B cell (primary cell): ENCODE results near the gene ORAI2. TPM values are rescaled to one million over a fixed set of nuclear protein-coding genes. Genes with fewer than 3 reads are reported as not detected.
"Not testable (repeated sequence)": the region's sequence is repeated elsewhere in the genome, so short reads cannot be mapped to it uniquely, and the experiment has no call there.

Experiments used
- ATAC-seq: fragments of 200-7000 bp; cut with Tn5 transposase; one replicate; pipeline ENCODE4 v1.10.0; 2021; ENCODE audit warnings: low read depth, mild to moderate bottlenecking, moderate number of reproducible peaks, moderate library complexity
- CTCF ChIA-PET: fragments of 350-600 bp; sonication (Branson Sonifier 250); formaldehyde crosslinking; loops from one replicate; lab custom pipeline; 2021; ENCODE audit warnings: antibody characterized with exemption, inconsistent platforms; lab: Charles Lee
- POLR2A ChIA-PET: fragments of 350-600 bp; sonication (Branson Sonifier 250); formaldehyde crosslinking; loops from one replicate; lab custom pipeline; 2021; ENCODE audit warnings: antibody characterized with exemption; lab: Charles Lee
- DNase-seq: peaks from one replicate; pipeline ENCODE4 v3.0.0; 2013
- H2AFZ ChIP-seq: 2 replicates; pipeline ENCODE4 v1.6.1; 2012; ENCODE audit warnings: mild to moderate bottlenecking, low read depth, low read length; ENCODE audit not compliant: insufficient read depth, poor library complexity, severe bottlenecking
- H3K27ac ChIP-seq, 2 donors: 1 replicate in 1 of 2; 2 replicates in 1 of 2; pipeline ENCODE4 v1.5.1; 2012 to 2013; ENCODE audit warnings: low read length in 2 of 2, mild to moderate bottlenecking in 2 of 2, moderate library complexity in 1 of 2
- H3K27me3 ChIP-seq, 4 experiments: fragments of 200-600 bp in 1 of 4; sonication (generic) in 1 of 4; replicated peaks in 1 of 4; 1 replicate in 2 of 4; 2 replicates in 2 of 4; pipeline versions ENCODE4 v1.6.1 to v1.7.0; 2013 to 2016; ENCODE audit warnings: low read length in 3 of 4, mild to moderate bottlenecking in 2 of 4, mixed read lengths in 1 of 4, moderate library complexity in 1 of 4; ENCODE audit not compliant: insufficient read depth in 4 of 4, control insufficient read depth in 3 of 4; ENCODE audit errors: control extremely low read depth in 1 of 4
- H3K36me3 ChIP-seq, 2 experiments: replicated peaks in 1 of 2; 1 replicate in 1 of 2; 2 replicates in 1 of 2; pipeline versions ENCODE4 v1.6.1 to v1.7.1; 2013; ENCODE audit warnings: low read length in 1 of 2; ENCODE audit not compliant: insufficient read depth in 2 of 2, control insufficient read depth in 1 of 2; ENCODE audit errors: control extremely low read depth in 1 of 2, extremely low read depth in 1 of 2
- H3K4me1 ChIP-seq, 2 donors: fragments of 200-600 bp in 1 of 2; sonication (generic) in 1 of 2; 1 replicate in 1 of 2; 2 replicates in 1 of 2; pipeline versions ENCODE4 v1.5.1 to v1.6.1; 2013 to 2017; ENCODE audit warnings: low read length in 2 of 2; ENCODE audit not compliant: control insufficient read depth in 2 of 2, insufficient read depth in 2 of 2
- H3K4me2 ChIP-seq: replicated peaks from 2 replicates; pipeline ENCODE3; 2012; ENCODE audit warnings: mild to moderate bottlenecking, low read depth, low read length; ENCODE audit not compliant: poor library complexity, severe bottlenecking
- H3K4me3 ChIP-seq, 5 experiments: fragments of 200-600 bp in 1 of 5; sonication (generic) in 1 of 5; 1 replicate in 3 of 5; 2 replicates in 2 of 5; pipeline versions ENCODE4 v1.5.1 to v1.7.0; 2011 to 2016; ENCODE audit warnings: low read length in 4 of 5, mild to moderate bottlenecking in 4 of 5, low read depth in 2 of 5, control low read depth in 1 of 5, moderate library complexity in 1 of 5; ENCODE audit not compliant: insufficient read depth in 1 of 5; ENCODE audit errors: control extremely low read depth in 1 of 5, extremely low read depth in 1 of 5
- H3K79me2 ChIP-seq: fragments of 200-600 bp; sonication (generic); one replicate; pipeline ENCODE4 v1.6.0; 2016; ENCODE audit warnings: low read length; ENCODE audit not compliant: control insufficient read depth, insufficient read depth
- H3K9ac ChIP-seq: fragments of 200-600 bp; sonication (generic); 2 replicates; pipeline ENCODE4 v1.6.1; 2017; ENCODE audit warnings: mild to moderate bottlenecking, low read length, moderate library complexity
- H3K9me3 ChIP-seq, 3 donors: one replicate each; pipeline versions ENCODE4 v1.6.1 to v1.7.1; 2013; ENCODE audit warnings: low read length in 2 of 3; ENCODE audit not compliant: control insufficient read depth in 2 of 3, insufficient read depth in 1 of 3; ENCODE audit errors: control extremely low read depth in 1 of 3
- H4K20me1 ChIP-seq: 2 replicates; pipeline ENCODE4 v1.6.0; 2012; ENCODE audit warnings: mild to moderate bottlenecking, low read length; ENCODE audit not compliant: insufficient read depth, control insufficient read depth, poor library complexity, severe bottlenecking
- H3K27ac Mint-ChIP-seq: one replicate; pipeline ENCODE4 v1.8.0; 2021; ENCODE audit warnings: mixed read lengths
- H3K27me3 Mint-ChIP-seq: one replicate; pipeline ENCODE4 v1.8.0; 2021; ENCODE audit warnings: mixed read lengths
- H3K4me1 Mint-ChIP-seq: one replicate; pipeline ENCODE4 v1.8.0; 2021; ENCODE audit warnings: mixed read lengths
- H3K4me3 Mint-ChIP-seq: one replicate; pipeline ENCODE4 v1.8.0; 2021; ENCODE audit warnings: mixed read lengths
- H3K9me3 Mint-ChIP-seq: one replicate; pipeline ENCODE4 v1.8.0; 2022; ENCODE audit warnings: mixed read lengths; ENCODE audit not compliant: insufficient read depth
- CTCF ChIP-seq: fragments of 200-600 bp; IDR thresholded peaks from one replicate; pipeline ENCODE4 v1.8.0; 2022; ENCODE audit warnings: antibody characterized with exemption, mild to moderate bottlenecking
- EZH2 ChIP-seq: IDR thresholded peaks from 2 replicates; pipeline ENCODE4 v1.6.1; 2012; ENCODE audit warnings: borderline replicate concordance, low read depth, mild to moderate bottlenecking, moderate library complexity, low read length; ENCODE audit not compliant: insufficient read depth, poor library complexity, severe bottlenecking
- WGBS: methylation state at CpG from one replicate; pipeline ENCODE4 v1.1.5; 2013; ENCODE audit warnings: missing lambda C conversion rate; ENCODE audit not compliant: insufficient coverage; 5-methylcytosine and 5-hydroxymethylcytosine counted together
- intact Hi-C: fragments of 100-400 bp; cut with micrococcal nuclease; formaldehyde crosslinking; loops from one replicate; pipeline ENCODE4 v1.10.0; 2022
- polyA plus RNA-seq: library from polyadenylated mRNA; depleted of rRNA; stranded (reverse); fragments of >200 nt; gene quantifications from 2 replicates; pipeline ENCODE4 v1.2.3, GENCODE V29; 2012
- total RNA-seq, 2 donors: library from RNA; stranded (reverse); fragments of 120-200 nt in 1 of 2; gene quantifications; 1 replicate in 1 of 2; 2 replicates in 1 of 2; pipeline versions ENCODE4 v1.2.3 to v1.2.4, GENCODE V29; 2013 to 2022

Gene ORAI2
- total and polyA plus RNA-seq, 2 donors (not counting 1 experiment from before 2014, with no cell fraction given): 177 to 450 TPM

- no peak overlapping the region for H2AFZ ChIP-seq
- Mint-ChIP-seq H3K27me3 (no peaks in the 10 kb centered on the region), H3K9me3 (no peaks in the 10 kb centered on the region), H3K27ac (no peak overlapping the region), H3K4me1 (no peaks in the 10 kb centered on the region), H3K4me3 (no peak overlapping the region)
- no peaks in the 10 kb centered on the region for H3K4me1 ChIP-seq
- ATAC-seq (no peak), DNase-seq (no peak)
- H3K27ac ChIP-seq: no peak overlapping the region
- H3K9ac ChIP-seq: no peak overlapping the region
- no peaks in the 10 kb centered on the region for H4K20me1 ChIP-seq
- TF ChIP-seq EZH2: no peak
- no peak for TF ChIP-seq CTCF
- no peaks in the 10 kb centered on the region for H3K27me3 ChIP-seq
- CTCF ChIA-PET: interaction anchor here (1.5 kb wide), 1 partner anchor 10 kb away, joined by 3 read pairs; no protein-coding TSS in a partner anchor
- intact Hi-C loops: no loop called here
- no peaks in the 10 kb centered on the region for H3K9me3 ChIP-seq
- H3K79me2 ChIP-seq: peaks cover 5% of the 10 kb centered on the region
- POLR2A ChIA-PET: interaction anchor here (0.6 kb wide), 1 partner anchor 25 kb away, joined by 3 read pairs; no protein-coding TSS in a partner anchor
- no peak overlapping the region for H3K4me3 ChIP-seq
- no peak overlapping the region for H3K4me2 ChIP-seq
- WGBS: 92% methylated on average over 16 of the region's 23 CpGs
- H3K36me3 ChIP-seq: peaks cover 0 to 36% of the 10 kb centered on the region in 2 experiments
These were observed 40.1 kb downstream of the ORAI2 start for GRCh38 chr7:102473271-102473991.

GRCh38 chr7:102474116-102474515, 40.7 kb downstream of the ORAI2 start:
- CTCF ChIA-PET, H3K4me2 ChIP-seq, H3K79me2 ChIP-seq, POLR2A ChIA-PET, H3K27ac Mint-ChIP-seq, H3K9me3 Mint-ChIP-seq, H4K20me1 ChIP-seq, H3K4me1 Mint-ChIP-seq, H3K4me3 Mint-ChIP-seq, intact Hi-C loops, H2AFZ ChIP-seq, H3K27me3 ChIP-seq, H3K4me1 ChIP-seq, ATAC-seq, DNase-seq, H3K27ac ChIP-seq, H3K9me3 ChIP-seq, H3K9ac ChIP-seq, H3K27me3 Mint-ChIP-seq, H3K4me3 ChIP-seq: not testable (repeated sequence)
- no CpG with 5 or more reads among the region's 14 CpGs for WGBS
- peaks cover 0 to 35% of the 10 kb centered on the region in 2 experiments for H3K36me3 ChIP-seq

GRCh38 chr7:102474736-102475435, 41.5 kb downstream of the ORAI2 start:
- H3K4me3 ChIP-seq, H3K4me1 ChIP-seq, H3K4me2 ChIP-seq, ATAC-seq, H3K4me3 Mint-ChIP-seq, CTCF ChIA-PET, intact Hi-C loops, H3K9ac ChIP-seq, H3K27ac Mint-ChIP-seq, POLR2A ChIA-PET, H4K20me1 ChIP-seq, DNase-seq, H3K27me3 ChIP-seq, H3K9me3 Mint-ChIP-seq, H3K9me3 ChIP-seq, H3K4me1 Mint-ChIP-seq, H3K27ac ChIP-seq, H3K79me2 ChIP-seq, H2AFZ ChIP-seq, H3K27me3 Mint-ChIP-seq: not testable (repeated sequence)
- peaks cover 0 to 33% of the 10 kb centered on the region in 2 experiments for H3K36me3 ChIP-seq
- no CpG with 5 or more reads among the region's 19 CpGs for WGBS
